Neural cell (in vitro differentiated cells): Measurements from ENCODE around the gene CLEC2D. TPM values are rescaled to one million over a fixed set of nuclear protein-coding genes. Genes with fewer than 3 reads are reported as not detected.

Experiments
- H2AFZ ChIP-seq: fragments of 200-600, 300-800 bp; sonication (generic), shearing (Covaris generic); 2 replicates; pipeline ENCODE4 v1.6.0; 2014; ENCODE audit warnings: low read depth, mild to moderate bottlenecking, antibody characterized with exemption, low read length, moderate library complexity
- H3F3A ChIP-seq: fragments of 200-600 bp; shearing (Covaris generic); 2 replicates; pipeline ENCODE4 v1.6.1; 2016; ENCODE audit warnings: mild to moderate bottlenecking, moderate library complexity, mixed read lengths, antibody characterized with exemption, low read length; ENCODE audit not compliant: insufficient read depth, poor library complexity, severe bottlenecking
- H3K27ac ChIP-seq: fragments of 200-600, 300-800 bp; sonication (generic), shearing (Covaris generic); 2 replicates; pipeline ENCODE4 v1.5.1; 2014; ENCODE audit warnings: mild to moderate bottlenecking, low read length, moderate library complexity
- H3K27me3 ChIP-seq: fragments of 300-800, 200-600 bp; sonication (generic), shearing (Covaris generic); 2 replicates; pipeline ENCODE4 v1.6.0; 2014; ENCODE audit warnings: mild to moderate bottlenecking, low read depth, low read length, moderate library complexity; ENCODE audit not compliant: insufficient read depth
- H3K36me3 ChIP-seq: fragments of 300-800, 200-600 bp; sonication (generic), shearing (Covaris generic); 2 replicates; pipeline ENCODE4 v1.5.1; 2014; ENCODE audit warnings: mild to moderate bottlenecking, antibody characterized with exemption, low read length, moderate library complexity; ENCODE audit not compliant: insufficient read depth
- H3K4me2 ChIP-seq: fragments of 300-800, 200-600 bp; sonication (generic), shearing (Covaris generic); 2 replicates; pipeline ENCODE4 v1.6.0; 2014; ENCODE audit warnings: mild to moderate bottlenecking, low read length
- H3K4me3 ChIP-seq: fragments of 300-800, 200-600 bp; sonication (generic), shearing (Covaris generic); 2 replicates; pipeline ENCODE4 v1.5.1; 2014; ENCODE audit warnings: mild to moderate bottlenecking, low read length, moderate library complexity
- H3K79me2 ChIP-seq: fragments of 200-600 bp; shearing (Covaris generic); replicated peaks from 2 replicates; pipeline ENCODE4 v1.6.0; 2014; ENCODE audit warnings: mild to moderate bottlenecking, low read length, moderate library complexity; ENCODE audit not compliant: insufficient read depth
- H3K9ac ChIP-seq: fragments of 300-800, 200-600 bp; sonication (generic), shearing (Covaris generic); 2 replicates; pipeline ENCODE4 v1.6.1; 2016; ENCODE audit warnings: mild to moderate bottlenecking, low read length, mixed read lengths
- H3K9me2 ChIP-seq: fragments of 200-600 bp; shearing (Covaris generic); 2 replicates; pipeline ENCODE4 v1.6.1; 2016; ENCODE audit warnings: mild to moderate bottlenecking, low read length, mixed read lengths; ENCODE audit not compliant: insufficient read depth
- H3K9me3 ChIP-seq: fragments of 200-600, 300-800 bp; sonication (generic), shearing (Covaris generic); 2 replicates; pipeline ENCODE4 v1.6.1; 2016; ENCODE audit warnings: mild to moderate bottlenecking, mixed run types, low read length, moderate library complexity, mixed read lengths
- H4K20me1 ChIP-seq: fragments of 200-600 bp; shearing (Covaris generic); 2 replicates; pipeline ENCODE4 v1.6.1; 2016; ENCODE audit warnings: mild to moderate bottlenecking, mixed run types; ENCODE audit not compliant: insufficient read depth
- EP300 ChIP-seq: fragments of 450-650 bp; conservative IDR thresholded peaks from 2 replicates; pipeline ENCODE4 v1.6.1; 2014; ENCODE audit warnings: antibody characterized with exemption, mild to moderate bottlenecking, moderate library complexity; ENCODE audit not compliant: poor library complexity, severe bottlenecking
- EZH2 ChIP-seq: fragments of 200-600, 300-800 bp; shearing (Covaris generic), sonication (generic); IDR thresholded peaks from 2 replicates; pipeline ENCODE4 v1.6.1; 2014; ENCODE audit warnings: antibody characterized with exemption, low read length, borderline replicate concordance, mild to moderate bottlenecking; ENCODE audit not compliant: insufficient read depth, poor library complexity, severe bottlenecking
- MXI1 ChIP-seq: fragments of 450-650 bp; conservative IDR thresholded peaks from 2 replicates; pipeline ENCODE4 v1.6.1; 2014; ENCODE audit warnings: antibody characterized with exemption, mild to moderate bottlenecking; ENCODE audit not compliant: poor library complexity, severe bottlenecking
- POLR2AphosphoS5 ChIP-seq: IDR thresholded peaks from 2 replicates; pipeline ENCODE4 v1.6.1; 2012
- RAD21 ChIP-seq: fragments of 450-650 bp; conservative IDR thresholded peaks from 2 replicates; pipeline ENCODE4 v1.6.1; 2014; ENCODE audit warnings: antibody characterized with exemption, mild to moderate bottlenecking, moderate library complexity
- SMC3 ChIP-seq: fragments of 450-650 bp; conservative IDR thresholded peaks from 2 replicates; pipeline ENCODE4 v1.6.1; 2014; ENCODE audit warnings: antibody characterized with exemption, mild to moderate bottlenecking, moderate library complexity; ENCODE audit not compliant: poor library complexity
- TAF1 ChIP-seq: IDR thresholded peaks from 2 replicates; pipeline ENCODE4 v1.6.1; 2012; ENCODE audit warnings: low read depth
- polyA plus RNA-seq: library from polyadenylated mRNA; depleted of rRNA; stranded (reverse); fragments of >200 nt; gene quantifications from 2 replicates; pipeline ENCODE4 v1.2.3, GENCODE V29; 2014
- TF ChIP-seq, protein P1 (sequence below): fragments of 450-650 bp; IDR thresholded peaks from 2 replicates; pipeline ENCODE4 v1.5.1; 2014; ENCODE audit warnings: antibody characterized with exemption, mild to moderate bottlenecking, moderate library complexity; ENCODE audit not compliant: poor library complexity, severe bottlenecking
- TF ChIP-seq, protein P2 (sequence below): IDR thresholded peaks from 2 replicates; pipeline ENCODE4 v1.6.1; 2012; ENCODE audit warnings: borderline replicate concordance

Gene CLEC2D
- polyA plus RNA-seq, 1 donor from 2014 or later: 2.6 TPM

GRCh38 chr12:9731797-9732196 is 62.3 kb downstream of the CLEC2D start:
- Histone ChIP-seq H2AFZ (no peak overlapping the region), H3K36me3 (no peaks in the 10 kb centered on the region), H3K9me3 (no peaks in the 10 kb centered on the region), H3F3A (no peaks in the 10 kb centered on the region), H3K9me2 (no peaks in the 10 kb centered on the region), H3K27me3 (no peaks in the 10 kb centered on the region), H4K20me1 (no peaks in the 10 kb centered on the region), H3K4me3 (no peak overlapping the region), H3K79me2 (no peaks in the 10 kb centered on the region), H3K9ac (no peak overlapping the region), H3K27ac (no peak overlapping the region), H3K4me2 (no peak overlapping the region)
- TF ChIP-seq RAD21 (no peak), EP300 (no peak), MXI1 (no peak), POLR2AphosphoS5 (no peak), EZH2 (no peak), SMC3 (no peak)
- TF ChIP-seq, protein P1, sequence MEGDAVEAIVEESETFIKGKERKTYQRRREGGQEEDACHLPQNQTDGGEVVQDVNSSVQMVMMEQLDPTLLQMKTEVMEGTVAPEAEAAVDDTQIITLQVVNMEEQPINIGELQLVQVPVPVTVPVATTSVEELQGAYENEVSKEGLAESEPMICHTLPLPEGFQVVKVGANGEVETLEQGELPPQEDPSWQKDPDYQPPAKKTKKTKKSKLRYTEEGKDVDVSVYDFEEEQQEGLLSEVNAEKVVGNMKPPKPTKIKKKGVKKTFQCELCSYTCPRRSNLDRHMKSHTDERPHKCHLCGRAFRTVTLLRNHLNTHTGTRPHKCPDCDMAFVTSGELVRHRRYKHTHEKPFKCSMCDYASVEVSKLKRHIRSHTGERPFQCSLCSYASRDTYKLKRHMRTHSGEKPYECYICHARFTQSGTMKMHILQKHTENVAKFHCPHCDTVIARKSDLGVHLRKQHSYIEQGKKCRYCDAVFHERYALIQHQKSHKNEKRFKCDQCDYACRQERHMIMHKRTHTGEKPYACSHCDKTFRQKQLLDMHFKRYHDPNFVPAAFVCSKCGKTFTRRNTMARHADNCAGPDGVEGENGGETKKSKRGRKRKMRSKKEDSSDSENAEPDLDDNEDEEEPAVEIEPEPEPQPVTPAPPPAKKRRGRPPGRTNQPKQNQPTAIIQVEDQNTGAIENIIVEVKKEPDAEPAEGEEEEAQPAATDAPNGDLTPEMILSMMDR: no peak
- TF ChIP-seq, protein P2, sequence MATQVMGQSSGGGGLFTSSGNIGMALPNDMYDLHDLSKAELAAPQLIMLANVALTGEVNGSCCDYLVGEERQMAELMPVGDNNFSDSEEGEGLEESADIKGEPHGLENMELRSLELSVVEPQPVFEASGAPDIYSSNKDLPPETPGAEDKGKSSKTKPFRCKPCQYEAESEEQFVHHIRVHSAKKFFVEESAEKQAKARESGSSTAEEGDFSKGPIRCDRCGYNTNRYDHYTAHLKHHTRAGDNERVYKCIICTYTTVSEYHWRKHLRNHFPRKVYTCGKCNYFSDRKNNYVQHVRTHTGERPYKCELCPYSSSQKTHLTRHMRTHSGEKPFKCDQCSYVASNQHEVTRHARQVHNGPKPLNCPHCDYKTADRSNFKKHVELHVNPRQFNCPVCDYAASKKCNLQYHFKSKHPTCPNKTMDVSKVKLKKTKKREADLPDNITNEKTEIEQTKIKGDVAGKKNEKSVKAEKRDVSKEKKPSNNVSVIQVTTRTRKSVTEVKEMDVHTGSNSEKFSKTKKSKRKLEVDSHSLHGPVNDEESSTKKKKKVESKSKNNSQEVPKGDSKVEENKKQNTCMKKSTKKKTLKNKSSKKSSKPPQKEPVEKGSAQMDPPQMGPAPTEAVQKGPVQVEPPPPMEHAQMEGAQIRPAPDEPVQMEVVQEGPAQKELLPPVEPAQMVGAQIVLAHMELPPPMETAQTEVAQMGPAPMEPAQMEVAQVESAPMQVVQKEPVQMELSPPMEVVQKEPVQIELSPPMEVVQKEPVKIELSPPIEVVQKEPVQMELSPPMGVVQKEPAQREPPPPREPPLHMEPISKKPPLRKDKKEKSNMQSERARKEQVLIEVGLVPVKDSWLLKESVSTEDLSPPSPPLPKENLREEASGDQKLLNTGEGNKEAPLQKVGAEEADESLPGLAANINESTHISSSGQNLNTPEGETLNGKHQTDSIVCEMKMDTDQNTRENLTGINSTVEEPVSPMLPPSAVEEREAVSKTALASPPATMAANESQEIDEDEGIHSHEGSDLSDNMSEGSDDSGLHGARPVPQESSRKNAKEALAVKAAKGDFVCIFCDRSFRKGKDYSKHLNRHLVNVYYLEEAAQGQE: no peak

GRCh38 chr12:9732921-9733461 is 63.5 kb downstream of the CLEC2D start, which contains the start of gene CLECL1:
Gene CLECL1 (minus strand): TSS chr12:9733097.
- H3K79me2 ChIP-seq: no peaks in the 10 kb centered on the region
- no peaks in the 10 kb centered on the region for H3F3A ChIP-seq
- H3K4me3 ChIP-seq: no peak within 1 kb of the TSS
- no peaks in the 10 kb centered on the region for H3K36me3 ChIP-seq
- H3K9me2 ChIP-seq: no peaks in the 10 kb centered on the region
- no peaks in the 10 kb centered on the region for H4K20me1 ChIP-seq
- H3K9ac ChIP-seq: no peak within 1 kb of the TSS
- no peak within 1 kb of the TSS for H3K27ac ChIP-seq
- H3K9me3 ChIP-seq: no peaks in the 10 kb centered on the region
- no peak within 1 kb of the TSS for H3K4me2 ChIP-seq
- TF ChIP-seq EZH2 (no peak), MXI1 (no peak), EP300 (no peak), POLR2AphosphoS5 (no peak), RAD21 (no peak), SMC3 (no peak), TAF1 (no peak)
- TF ChIP-seq, protein P1: no peak
- TF ChIP-seq, protein P2: no peak
- no peak within 1 kb of the TSS for H2AFZ ChIP-seq
- H3K27me3 ChIP-seq: no peaks in the 10 kb centered on the region
